DND-41 (cell line): Measurements from ENCODE around the gene LEMD2.

ENCODE experiments used
- ATAC-seq: fragments of 200-7000 bp; cut with Tn5 transposase; 3 replicates; pipeline ENCODE4 v1.9.1; 2021; ENCODE audit warnings: low read depth; ENCODE audit not compliant: insufficient read depth
- DNase-seq: peaks from one replicate; pipeline ENCODE4 v3.0.0-alpha.2; 2020
- H2AFZ ChIP-seq: 2 replicates; pipeline ENCODE4 v1.6.0; 2012; ENCODE audit warnings: low read depth, low read length
- H3K27ac ChIP-seq: 2 replicates; pipeline ENCODE4 v1.5.1; 2012; ENCODE audit warnings: low read length, inconsistent platforms
- H3K27me3 ChIP-seq: fragments of 200-600 bp; sonication (generic); 2 replicates; pipeline ENCODE4 v1.6.0; 2012; ENCODE audit warnings: low read length, mild to moderate bottlenecking, inconsistent platforms; ENCODE audit not compliant: insufficient read depth, poor library complexity
- H3K36me3 ChIP-seq: 2 replicates; pipeline ENCODE4 v1.5.1; 2012; ENCODE audit warnings: low read length, inconsistent platforms; ENCODE audit not compliant: insufficient read depth
- H3K4me1 ChIP-seq: 2 replicates; pipeline ENCODE4 v1.5.1; 2012; ENCODE audit warnings: mild to moderate bottlenecking, low read length; ENCODE audit not compliant: insufficient read depth
- H3K4me2 ChIP-seq: 2 replicates; pipeline ENCODE4 v1.6.0; 2012; ENCODE audit warnings: mild to moderate bottlenecking, moderate library complexity, low read length, inconsistent platforms; ENCODE audit not compliant: insufficient read depth
- H3K4me3 ChIP-seq, 2 experiments: fragments of 200-600 bp in 1 of 2; shearing (Covaris generic) in 1 of 2; 2 replicates each; pipeline ENCODE4 v1.5.1; 2012 to 2016; ENCODE audit warnings: inconsistent platforms in 2 of 2, low read length in 2 of 2, mild to moderate bottlenecking in 2 of 2, low read depth in 1 of 2, moderate library complexity in 1 of 2
- H3K79me2 ChIP-seq: 2 replicates; pipeline ENCODE4 v1.6.0; 2012; ENCODE audit warnings: low read length, inconsistent platforms; ENCODE audit not compliant: insufficient read depth
- H3K9ac ChIP-seq: 2 replicates; pipeline ENCODE4 v1.6.0; 2012; ENCODE audit warnings: low read depth, mild to moderate bottlenecking, inconsistent platforms, low read length, moderate library complexity
- H3K9me3 ChIP-seq: 2 replicates; pipeline ENCODE4 v1.5.1; 2012; ENCODE audit warnings: low read length, moderate library complexity, mild to moderate bottlenecking, inconsistent platforms; ENCODE audit not compliant: insufficient read depth, severe bottlenecking
- H4K20me1 ChIP-seq: 2 replicates; pipeline ENCODE4 v1.6.0; 2012; ENCODE audit warnings: low read length; ENCODE audit not compliant: insufficient read depth
- CTCF ChIP-seq: IDR thresholded peaks from 2 replicates; pipeline ENCODE4 v1.5.1; 2012; ENCODE audit warnings: borderline replicate concordance, low read length, moderate library complexity, mild to moderate bottlenecking; ENCODE audit not compliant: poor library complexity, severe bottlenecking; ENCODE audit errors: extremely low read depth
- EZH2 ChIP-seq: IDR thresholded peaks from 3 replicates; pipeline ENCODE4 v1.6.1; 2012; ENCODE audit warnings: borderline replicate concordance, low read depth, mild to moderate bottlenecking, moderate library complexity, low read length, inconsistent platforms; ENCODE audit not compliant: severe bottlenecking

The LEMD2 gene

GRCh38 chr6:33725222-33725621 is 63.7 kb downstream of the LEMD2 start:
- Histone ChIP-seq H3K27me3 (peaks cover 42% of the 10 kb centered on the region), H3K4me2 (no peak overlapping the region), H3K4me1 (no peaks in the 10 kb centered on the region), H2AFZ (no peak overlapping the region), H3K4me3 (no peak overlapping the region), H3K36me3 (no peaks in the 10 kb centered on the region), H3K79me2 (no peaks in the 10 kb centered on the region), H4K20me1 (peaks cover 5% of the 10 kb centered on the region; the same call in 1 of the 2 replicates), H3K27ac (no peak overlapping the region), H3K9ac (no peak overlapping the region), H3K9me3 (no peaks in the 10 kb centered on the region)
- no peak for ATAC-seq
- TF ChIP-seq EZH2 (no peak), CTCF (no peak)
- DNase-seq = no peak

- Histone ChIP-seq H3K27me3 (peaks cover 42% of the 10 kb centered on the region), H3K36me3 (no peaks in the 10 kb centered on the region), H2AFZ (no peak overlapping the region), H3K4me3 (no peak overlapping the region), H3K79me2 (no peaks in the 10 kb centered on the region), H3K4me2 (no peak overlapping the region), H4K20me1 (peaks cover 5% of the 10 kb centered on the region; the same call in 1 of the 2 replicates), H3K9ac (no peak overlapping the region), H3K27ac (no peak overlapping the region), H3K9me3 (no peaks in the 10 kb centered on the region), H3K4me1 (no peaks in the 10 kb centered on the region)
- TF ChIP-seq CTCF (no peak), EZH2 (no peak)
- ATAC-seq (no peak; the same call in 2 of the 3 replicates), DNase-seq (no peak)
Measured at GRCh38 chr6:33724102-33725023, 64.6 kb downstream of the LEMD2 start.

- DNase-seq (no peak), ATAC-seq (no peak)
- no peak overlapping the region for H2AFZ ChIP-seq
- peaks cover 5% of the 10 kb centered on the region; the same call in 1 of the 2 replicates for H4K20me1 ChIP-seq
- H3K4me2 ChIP-seq = no peak overlapping the region
- no peak for TF ChIP-seq CTCF
- TF ChIP-seq EZH2 = no peak
- peaks cover 42% of the 10 kb centered on the region for H3K27me3 ChIP-seq
- H3K36me3 ChIP-seq = no peaks in the 10 kb centered on the region
- no peaks in the 10 kb centered on the region for H3K79me2 ChIP-seq
- H3K9ac ChIP-seq = no peak overlapping the region
- no peaks in the 10 kb centered on the region for H3K9me3 ChIP-seq
- H3K27ac ChIP-seq = no peak overlapping the region
- H3K4me3 ChIP-seq = no peak overlapping the region
- H3K4me1 ChIP-seq = no peaks in the 10 kb centered on the region
Measured at GRCh38 chr6:33723371-33724085, 65.4 kb downstream of the LEMD2 start.
